ENCODE measurements around the gene TMEM170B.

The TMEM170B gene

DNA sequence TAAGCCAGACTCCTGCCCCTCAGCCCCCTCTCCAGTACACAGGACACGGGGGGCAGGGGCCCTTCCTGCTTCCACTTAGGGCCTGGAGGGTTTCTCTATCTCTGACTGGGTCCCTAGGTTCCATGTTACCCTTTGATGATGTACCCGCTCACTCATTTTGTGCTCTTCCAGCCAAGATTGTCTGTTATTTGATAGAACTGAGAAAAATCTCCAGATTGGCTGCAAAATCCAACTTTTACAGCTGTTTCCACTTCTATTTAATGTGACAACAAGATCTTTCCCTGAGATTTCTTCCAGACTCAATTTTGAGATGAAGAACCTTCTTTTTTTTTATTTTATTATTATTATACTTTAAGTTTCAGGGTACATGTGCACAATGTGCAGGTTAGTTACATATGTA lies 85.7 kb downstream of the TMEM170B start:
- Mint-ChIP-seq H3K4me3 (no peak overlapping the region), H3K27ac (no peak overlapping the region), H3K9me3 (no peaks in the 10 kb centered on the region), H3K36me3 (no peaks in the 10 kb centered on the region), H3K27me3 (peaks cover 11% of the 10 kb centered on the region), H3K4me1 (no peaks in the 10 kb centered on the region)
- CTCF ChIA-PET: no interaction called here
- no peak for DNase-seq

DNA sequence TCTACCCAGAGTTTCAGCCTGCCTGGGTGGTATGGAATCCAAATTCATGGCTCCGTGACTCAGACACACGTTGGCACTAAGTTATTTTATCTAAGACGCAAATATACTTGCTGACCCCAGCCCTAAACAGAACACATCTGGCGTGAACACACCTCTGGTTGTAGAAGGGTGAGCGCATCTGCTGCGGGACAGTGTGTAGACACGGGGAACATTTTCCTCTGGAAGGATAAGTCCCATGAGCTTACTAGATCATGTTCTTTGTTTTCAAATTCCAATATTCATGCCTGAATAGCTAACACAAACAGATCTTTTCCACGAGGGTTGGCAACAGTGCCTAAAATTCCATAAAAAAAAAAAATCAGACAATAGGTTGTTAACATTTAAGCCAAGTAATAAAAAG lies 87.8 kb downstream of the TMEM170B start:
- no peaks in the 10 kb centered on the region for H3K9me3 Mint-ChIP-seq
- no peak for DNase-seq
- H3K4me1 Mint-ChIP-seq: no peaks in the 10 kb centered on the region
- peaks cover 19% of the 10 kb centered on the region for H3K27me3 Mint-ChIP-seq
- H3K36me3 Mint-ChIP-seq: no peaks in the 10 kb centered on the region
- H3K4me3 Mint-ChIP-seq: no peak overlapping the region
- no peak overlapping the region for H3K27ac Mint-ChIP-seq
- CTCF ChIA-PET: no interaction called here

GRCh38 chr6:11626356-11626755 lies 88.8 kb downstream of the TMEM170B start:
- DNase-seq: no peak
- Mint-ChIP-seq H3K27ac (no peak overlapping the region), H3K4me3 (no peak overlapping the region), H3K4me1 (no peaks in the 10 kb centered on the region), H3K9me3 (no peaks in the 10 kb centered on the region), H3K36me3 (no peaks in the 10 kb centered on the region), H3K27me3 (peaks cover 19% of the 10 kb centered on the region)
- CTCF ChIA-PET: no interaction called here

GRCh38 chr6:11628562-11628961 lies 91.0 kb downstream of the TMEM170B start:
- H3K27me3 Mint-ChIP-seq: peaks cover 19% of the 10 kb centered on the region
- H3K4me3 Mint-ChIP-seq: no peak overlapping the region
- H3K36me3 Mint-ChIP-seq: no peaks in the 10 kb centered on the region
- H3K4me1 Mint-ChIP-seq: no peaks in the 10 kb centered on the region
- no peak overlapping the region for H3K27ac Mint-ChIP-seq
- CTCF ChIA-PET: no interaction called here
- H3K9me3 Mint-ChIP-seq: no peaks in the 10 kb centered on the region
- no peak for DNase-seq

DNA sequence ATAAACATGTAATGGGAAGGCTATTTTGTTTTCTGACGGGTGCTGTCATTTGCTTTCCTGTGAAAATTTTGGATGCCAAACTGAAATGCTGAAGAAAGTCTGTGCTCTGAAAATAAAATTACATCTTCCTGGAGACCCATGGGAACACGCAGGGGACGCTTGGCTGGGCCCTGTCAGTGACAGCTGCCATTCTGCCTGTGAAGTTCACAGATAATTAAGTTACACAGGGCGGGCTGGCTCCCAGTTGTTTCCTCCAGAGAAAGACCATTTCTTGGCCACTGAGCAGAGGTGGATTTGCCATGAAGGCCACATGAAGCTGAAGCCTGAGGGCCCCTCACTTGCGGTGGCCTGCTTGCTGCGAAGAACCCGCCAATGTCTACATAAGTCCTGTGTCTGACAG lies 93.5 kb downstream of the TMEM170B start:
- no peaks in the 10 kb centered on the region for H3K9me3 Mint-ChIP-seq
- no peaks in the 10 kb centered on the region for H3K4me1 Mint-ChIP-seq
- no peaks in the 10 kb centered on the region for H3K36me3 Mint-ChIP-seq
- DNase-seq: no peak
- H3K27ac Mint-ChIP-seq: no peak overlapping the region
- CTCF ChIA-PET: interaction anchor here (1.1 kb wide), 1 partner anchor 13 kb away, joined by 3 read pairs; no protein-coding TSS in a partner anchor
- no peak overlapping the region for H3K4me3 Mint-ChIP-seq
- H3K27me3 Mint-ChIP-seq: peaks cover 16% of the 10 kb centered on the region

DNA sequence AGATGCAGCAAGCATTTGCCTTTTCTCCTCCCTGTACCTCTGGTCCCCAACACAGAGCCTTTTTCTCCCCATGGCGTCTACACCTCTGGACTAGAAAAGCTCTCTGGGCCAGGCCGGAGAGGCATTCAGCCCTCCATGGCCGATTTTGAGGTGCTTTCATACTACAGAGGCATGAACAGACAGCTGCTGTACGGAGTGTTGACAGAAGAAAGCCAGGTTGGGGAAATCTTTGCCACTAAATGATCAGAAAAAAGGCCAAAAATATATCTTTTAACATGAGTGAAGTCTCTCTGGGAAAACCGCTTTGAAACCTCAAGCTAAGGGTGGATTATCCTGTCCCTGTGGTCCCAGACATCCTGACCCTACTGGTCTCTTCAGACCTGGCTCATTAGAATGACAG lies 94.0 kb downstream of the TMEM170B start:
- Mint-ChIP-seq H3K27ac (no peak overlapping the region), H3K9me3 (no peaks in the 10 kb centered on the region), H3K4me1 (no peaks in the 10 kb centered on the region), H3K36me3 (no peaks in the 10 kb centered on the region), H3K27me3 (peaks cover 14% of the 10 kb centered on the region), H3K4me3 (no peak overlapping the region)
- no peak for DNase-seq
- CTCF ChIA-PET: interaction anchor here (0.5 to 1.1 kb wide), 2 partner anchors 13 to 666 kb away, joined by 3 read pairs; no protein-coding TSS in a partner anchor

DNA sequence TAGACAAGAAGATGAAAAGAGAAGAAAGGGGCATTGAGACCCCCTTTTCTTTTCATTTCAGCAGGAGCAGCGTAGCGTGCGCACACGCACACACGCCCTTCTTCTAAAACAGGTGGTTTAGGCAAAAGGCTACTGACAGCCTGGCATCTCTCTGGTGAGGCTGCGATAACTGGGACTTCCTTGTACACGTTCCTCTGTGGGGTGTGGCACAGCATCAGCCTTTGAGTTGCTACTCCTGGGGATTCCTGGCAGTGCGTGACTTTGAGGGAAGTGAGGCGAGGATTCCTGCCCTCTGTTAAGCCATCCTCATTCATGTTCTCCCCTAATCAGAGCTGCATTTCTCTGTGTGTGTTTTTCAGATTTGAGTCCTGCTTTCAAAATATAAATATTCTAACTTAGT lies 94.7 kb downstream of the TMEM170B start:
- no peak overlapping the region for H3K27ac Mint-ChIP-seq
- no peaks in the 10 kb centered on the region for H3K4me1 Mint-ChIP-seq
- no peaks in the 10 kb centered on the region for H3K9me3 Mint-ChIP-seq
- peaks cover 14% of the 10 kb centered on the region for H3K27me3 Mint-ChIP-seq
- no peak overlapping the region for H3K4me3 Mint-ChIP-seq
- no peak for DNase-seq
- no peaks in the 10 kb centered on the region for H3K36me3 Mint-ChIP-seq
- CTCF ChIA-PET: interaction anchor here (1.1 kb wide), 1 partner anchor 12 kb away, joined by 3 read pairs; no protein-coding TSS in a partner anchor

GRCh38 chr6:11632795-11633511 lies 95.4 kb downstream of the TMEM170B start:
- no peak overlapping the region for H3K27ac Mint-ChIP-seq
- H3K27me3 Mint-ChIP-seq: peaks cover 10% of the 10 kb centered on the region
- no peak for DNase-seq
- no peaks in the 10 kb centered on the region for H3K36me3 Mint-ChIP-seq
- H3K4me3 Mint-ChIP-seq: no peak overlapping the region
- no peaks in the 10 kb centered on the region for H3K9me3 Mint-ChIP-seq
- CTCF ChIA-PET: no interaction called here
- H3K4me1 Mint-ChIP-seq: no peaks in the 10 kb centered on the region

Data from activated naive CD4-positive, alpha-beta T cell treated with anti-CD3 and anti-CD28 coated beads, Interleukin-2, amount 10 ng/mL, durations not matched to agents 7 days and 5 days (primary cell).